H9 (cell line): ENCODE data around the gene OTULIN. TPM values are rescaled to one million over a fixed set of nuclear protein-coding genes. Genes with fewer than 3 reads are reported as not detected.
A peak's percentile ranks its signal among the peaks of the same experiment; 100 is the strongest.

Experiments
- DNase-seq: peaks from one replicate; pipeline ENCODE4 v3.0.0-alpha.2; 2017
- H2AFZ ChIP-seq: one replicate; pipeline ENCODE4 v1.6.1; 2013; ENCODE audit warnings: mild to moderate bottlenecking, low read length, control low read depth, moderate library complexity
- H2AK5ac ChIP-seq: 2 replicates; pipeline ENCODE4 v1.6.1; 2013; ENCODE audit warnings: low read length, control low read depth, mixed read lengths; ENCODE audit not compliant: insufficient read length
- H2BK120ac ChIP-seq: one replicate; pipeline ENCODE4 v1.6.1; 2013; ENCODE audit warnings: low read depth, mild to moderate bottlenecking, low read length, control low read depth, inconsistent platforms; ENCODE audit not compliant: poor library complexity, severe bottlenecking
- H2BK12ac ChIP-seq: 2 replicates; pipeline ENCODE4 v1.6.1; 2013; ENCODE audit warnings: low read length, control low read depth, mixed read lengths, low read depth; ENCODE audit not compliant: insufficient read length
- H2BK15ac ChIP-seq: 2 replicates; pipeline ENCODE4 v1.6.1; 2013; ENCODE audit warnings: low read depth, low read length, control low read depth
- H2BK20ac ChIP-seq: one replicate; pipeline ENCODE4 v1.6.1; 2013; ENCODE audit warnings: low read depth, mild to moderate bottlenecking, low read length, control low read depth, inconsistent platforms; ENCODE audit not compliant: poor library complexity, severe bottlenecking
- H2BK5ac ChIP-seq: 2 replicates; pipeline ENCODE4 v1.6.1; 2013; ENCODE audit warnings: low read length, control low read depth, mixed read lengths; ENCODE audit not compliant: insufficient read length
- H3K14ac ChIP-seq: 2 replicates; pipeline ENCODE4 v1.6.1; 2013; ENCODE audit warnings: low read length, control low read depth; ENCODE audit not compliant: insufficient read depth
- H3K18ac ChIP-seq: 2 replicates; pipeline ENCODE4 v1.6.1; 2013; ENCODE audit warnings: low read depth, mild to moderate bottlenecking, mixed read lengths, low read length, control low read depth; ENCODE audit not compliant: insufficient read length
- H3K23ac ChIP-seq: 2 replicates; pipeline ENCODE4 v1.6.1; 2013; ENCODE audit warnings: low read length, control low read depth, mixed read lengths, low read depth; ENCODE audit not compliant: insufficient read length
- H3K23me2 ChIP-seq: 2 replicates; pipeline ENCODE4 v1.6.1; 2013; ENCODE audit warnings: low read depth, mild to moderate bottlenecking, mixed read lengths, low read length, control low read depth; ENCODE audit not compliant: insufficient read length, poor library complexity, severe bottlenecking
- H3K27ac ChIP-seq: 2 replicates; pipeline ENCODE4 v1.5.1; 2013; ENCODE audit warnings: low read length, control low read depth, mixed read lengths, low read depth; ENCODE audit not compliant: insufficient read length
- H3K27me3 ChIP-seq: 2 replicates; pipeline ENCODE4 v1.6.1; 2013; ENCODE audit warnings: low read length, control low read depth, inconsistent platforms; ENCODE audit not compliant: insufficient read depth
- H3K4ac ChIP-seq: 2 replicates; pipeline ENCODE4 v1.6.1; 2013; ENCODE audit warnings: low read depth, mild to moderate bottlenecking, control low read depth, inconsistent platforms, low read length, moderate library complexity
- H3K4me1 ChIP-seq: 2 replicates; pipeline ENCODE4 v1.6.1; 2013; ENCODE audit warnings: low read length, control low read depth, inconsistent platforms; ENCODE audit not compliant: insufficient read depth
- H3K4me2 ChIP-seq: 2 replicates; pipeline ENCODE4 v1.6.1; 2013; ENCODE audit warnings: low read length, control low read depth, mixed read lengths; ENCODE audit not compliant: insufficient read length, insufficient read depth
- H3K56ac ChIP-seq: 2 replicates; pipeline ENCODE4 v1.6.1; 2013; ENCODE audit warnings: low read depth, mild to moderate bottlenecking, mixed read lengths, low read length, control low read depth; ENCODE audit not compliant: insufficient read length
- H3K79me1 ChIP-seq: 2 replicates; pipeline ENCODE4 v1.6.1; 2013; ENCODE audit warnings: low read depth, mild to moderate bottlenecking, moderate library complexity, low read length, control low read depth, inconsistent platforms; ENCODE audit not compliant: insufficient read depth, poor library complexity, severe bottlenecking
- H3K79me2 ChIP-seq: 2 replicates; pipeline ENCODE4 v1.6.1; 2013; ENCODE audit warnings: low read length, control low read depth, inconsistent platforms; ENCODE audit not compliant: insufficient read depth
- H3K9ac ChIP-seq: 2 replicates; pipeline ENCODE4 v1.6.1; 2013; ENCODE audit warnings: low read length, control low read depth, mixed read lengths; ENCODE audit not compliant: insufficient read length; ENCODE audit errors: extremely low read depth
- H3K9me3 ChIP-seq: one replicate; pipeline ENCODE4 v1.6.1; 2013; ENCODE audit warnings: low read depth, low read length, inconsistent platforms; ENCODE audit not compliant: control insufficient read depth
- H3T11ph ChIP-seq: one replicate; pipeline ENCODE4 v1.6.1; 2013; ENCODE audit warnings: mild to moderate bottlenecking, low read length, control low read depth, inconsistent platforms
- H4K20me1 ChIP-seq: one replicate; pipeline ENCODE4 v1.6.1; 2013; ENCODE audit not compliant: control insufficient read depth, insufficient read length, insufficient read depth
- H4K5ac ChIP-seq: 2 replicates; pipeline ENCODE4 v1.6.1; 2013; ENCODE audit warnings: low read depth, mild to moderate bottlenecking, mixed read lengths, low read length, control low read depth; ENCODE audit not compliant: insufficient read length
- H4K8ac ChIP-seq: replicated peaks from 2 replicates; pipeline ENCODE4 v1.6.1; 2013; ENCODE audit warnings: low read length, control low read depth, mixed read lengths, low read depth; ENCODE audit not compliant: insufficient read length
- H4K91ac ChIP-seq: 2 replicates; pipeline ENCODE4 v1.6.1; 2013; ENCODE audit warnings: low read depth, mild to moderate bottlenecking, moderate library complexity, mixed read lengths, low read length, control low read depth; ENCODE audit not compliant: insufficient read length
- H3K27ac Mint-ChIP-seq, 3 experiments: 2 replicates in 2 of 3; 3 replicates in 1 of 3; pipeline ENCODE4 v1.8.0; 2020 to 2021; ENCODE audit warnings: mixed read lengths in 3 of 3, mild to moderate bottlenecking in 1 of 3, moderate library complexity in 1 of 3
- H3K27me3 Mint-ChIP-seq: 2 replicates; pipeline ENCODE4 v1.8.0; 2021; ENCODE audit warnings: low read depth, mild to moderate bottlenecking, moderate library complexity, mixed read lengths
- H3K36me3 Mint-ChIP-seq, 3 experiments: 2 replicates in 2 of 3; 3 replicates in 1 of 3; pipeline ENCODE4 v1.8.0; 2020 to 2021; ENCODE audit warnings: low read depth in 3 of 3, mixed read lengths in 3 of 3; ENCODE audit not compliant: insufficient read depth in 1 of 3
- H3K4me1 Mint-ChIP-seq, 2 experiments: 2 replicates each; pipeline ENCODE4 v1.8.0; 2020; ENCODE audit warnings: mixed read lengths in 2 of 2
- H3K4me3 Mint-ChIP-seq, 2 experiments: 2 replicates in 1 of 2; 3 replicates in 1 of 2; pipeline ENCODE4 v1.8.0; 2020 to 2021; ENCODE audit warnings: mild to moderate bottlenecking in 2 of 2, mixed read lengths in 2 of 2, moderate library complexity in 1 of 2
- H3K9me3 Mint-ChIP-seq, 2 experiments: 2 replicates in 1 of 2; 3 replicates in 1 of 2; pipeline ENCODE4 v1.8.0; 2020; ENCODE audit warnings: mild to moderate bottlenecking in 2 of 2, mixed read lengths in 2 of 2, moderate library complexity in 1 of 2
- CTCF ChIP-seq: fragments of 200-600 bp; sonication (generic); conservative IDR thresholded peaks from 3 replicates; pipeline ENCODE4 v1.8.0; 2021; ENCODE audit warnings: antibody characterized with exemption, mild to moderate bottlenecking
- WGBS: extraction: QIAGEN DNeasy Blood & Tissue Kit; methylation state at CpG from one replicate; pipeline ENCODE4 v1.1.7; 2013; ENCODE audit warnings: missing lambda C conversion rate, low lambda C conversion rate, mixed read lengths; ENCODE audit not compliant: insufficient read length; ENCODE audit errors: extremely low coverage; 5-methylcytosine and 5-hydroxymethylcytosine counted together
- total RNA-seq: library from RNA; stranded (reverse); gene quantifications from 2 replicates; pipeline ENCODE4 v1.2.1, GENCODE V29; 2021

The OTULIN gene
- total RNA-seq, 1 experiment from 2014 or later = 35.8 TPM

GRCh38 chr5:14730881-14731280, 66.4 kb downstream of the OTULIN start:
- Histone ChIP-seq H2BK12ac (no peak overlapping the region), H2BK15ac (no peak overlapping the region), H3K9ac (no peak overlapping the region), H3K27ac (no peak overlapping the region), H2BK120ac (no peak overlapping the region), H3K14ac (no peak overlapping the region), H3K79me1 (no peaks in the 10 kb centered on the region), H3K4ac (no peak overlapping the region), H3K4me1 (peaks cover 15% of the 10 kb centered on the region; the same call in 1 of the 2 replicates), H2BK20ac (no peak overlapping the region), H3T11ph (no peak overlapping the region), H3K4me2 (no peak overlapping the region), H3K23ac (no peak overlapping the region), H4K20me1 (no peaks in the 10 kb centered on the region), H2BK5ac (no peak overlapping the region), H4K91ac (no peak overlapping the region), H4K5ac (no peak overlapping the region), H3K56ac (no peak overlapping the region), H3K9me3 (no peaks in the 10 kb centered on the region), H3K18ac (no peak overlapping the region), H4K8ac (no peak overlapping the region), H3K23me2 (no peaks in the 10 kb centered on the region), H2AFZ (no peak overlapping the region), H3K79me2 (no peaks in the 10 kb centered on the region), H2AK5ac (no peak overlapping the region), H3K27me3 (no peaks in the 10 kb centered on the region)
- H3K36me3 Mint-ChIP-seq = no peaks in the 10 kb centered on the region; a peak in 1 of 7 replicates
- no CpG with 5 or more reads among the region's 15 CpGs for WGBS
- H3K27me3 Mint-ChIP-seq = no peaks in the 10 kb centered on the region
- no peak overlapping the region for H3K4me3 Mint-ChIP-seq
- H3K4me1 Mint-ChIP-seq = peaks cover 43 to 49% of the 10 kb centered on the region in 2 experiments
- DNase-seq = no peak
- H3K9me3 Mint-ChIP-seq = no peaks in the 10 kb centered on the region
- peak overlapping the region in 1 of 3 experiments; percentile 64; a peak in 1 of 7 replicates for H3K27ac Mint-ChIP-seq
- no peak for TF ChIP-seq CTCF
